Upper lobe of left lung (tissue), 4 donors: ENCODE measurements around the gene CMTM8.

ENCODE experiments used
- CTCF ChIP-seq, 6 experiments: fragments of 450-650 bp in 4 of 6; fragments of 200-600 bp in 2 of 6; sonication (generic) in 2 of 6; IDR thresholded peaks; one replicate each; pipeline ENCODE4 v1.5.1; 2016 to 2019; ENCODE audit warnings: antibody characterized with exemption in 6 of 6
- POLR2A ChIP-seq, 4 donors: fragments of 450-650 bp; IDR thresholded peaks; one replicate each; pipeline ENCODE4 v1.5.1; 2016 to 2017; ENCODE audit warnings: antibody characterized with exemption in 4 of 4, mild to moderate bottlenecking in 2 of 4

- TF ChIP-seq POLR2A (IDR thresholded peaks at IDR 0.05) (no peak), CTCF (IDR thresholded peaks at IDR 0.05) (no peak)
These were observed 122.0 kb downstream of the CMTM8 start for GRCh38 chr3:32360493-32360827.
